HEK293T (cell line): ENCODE data around the gene INPP4B.

Experiments used
- CTCF ChIA-PET: fragments of 350-600 bp; formaldehyde crosslinking; extraction: SDS; loops from one replicate; lab custom pipeline; 2021; ENCODE audit warnings: antibody characterized with exemption, inconsistent platforms; lab: Yijun Ruan, JAX
- POLR2A ChIA-PET: fragments of 350-600 bp; formaldehyde crosslinking; extraction: SDS; loops from one replicate; lab custom pipeline; 2020; ENCODE audit warnings: antibody characterized with exemption, inconsistent platforms; lab: Yijun Ruan, JAX
- DNase-seq: peaks from one replicate; pipeline ENCODE4 v3.0.0; 2012; ENCODE audit warnings: mixed read lengths; ENCODE audit errors: extremely low spot score
- ARNT ChIP-seq: fragments of 450-650 bp; IDR thresholded peaks from 2 replicates; pipeline ENCODE4 v1.6.1; 2017; ENCODE audit warnings: mild to moderate bottlenecking
- BHLHE40 ChIP-seq: fragments of 450-650 bp; IDR thresholded peaks from 2 replicates; pipeline ENCODE4 v1.6.1; 2016; ENCODE audit warnings: mild to moderate bottlenecking, moderate library complexity, borderline replicate concordance
- CTBP1 ChIP-seq: fragments of 450-650 bp; IDR thresholded peaks from 2 replicates; pipeline ENCODE4 v1.6.1; 2016; ENCODE audit warnings: borderline replicate concordance
- ELF4 ChIP-seq: fragments of 450-650 bp; IDR thresholded peaks from 2 replicates; pipeline ENCODE4 v1.6.1; 2017; ENCODE audit warnings: antibody characterized with exemption
- FOXA1 ChIP-seq: fragments of 450-650 bp; IDR thresholded peaks from 2 replicates; pipeline ENCODE4 v1.6.1; 2016; ENCODE audit warnings: mild to moderate bottlenecking
- FOXK2 ChIP-seq: fragments of 450-650 bp; IDR thresholded peaks from 2 replicates; pipeline ENCODE4 v1.6.1; 2016; ENCODE audit warnings: mild to moderate bottlenecking
- FOXM1 ChIP-seq: fragments of 450-650 bp; IDR thresholded peaks from 2 replicates; pipeline ENCODE4 v1.6.1; 2017; ENCODE audit warnings: mild to moderate bottlenecking, borderline replicate concordance
- HDGF ChIP-seq: fragments of 450-650 bp; IDR thresholded peaks from 2 replicates; pipeline ENCODE4 v1.6.1; 2017; ENCODE audit warnings: antibody characterized with exemption, borderline replicate concordance
- L3MBTL2 ChIP-seq: fragments of 450-650 bp; conservative IDR thresholded peaks from 2 replicates; pipeline ENCODE4 v1.6.1; 2016; ENCODE audit warnings: mild to moderate bottlenecking
- LEF1 ChIP-seq: fragments of 450-650 bp; IDR thresholded peaks from 2 replicates; pipeline ENCODE4 v1.6.1; 2017; ENCODE audit warnings: mild to moderate bottlenecking, borderline replicate concordance
- NFRKB ChIP-seq: fragments of 450-650 bp; IDR thresholded peaks from 2 replicates; pipeline ENCODE4 v1.6.1; 2016; ENCODE audit warnings: mild to moderate bottlenecking, moderate library complexity
- PKNOX1 ChIP-seq: fragments of 450-650 bp; IDR thresholded peaks from 2 replicates; pipeline ENCODE4 v1.6.1; 2016
- SP1 ChIP-seq: fragments of 450-650 bp; IDR thresholded peaks from 2 replicates; pipeline ENCODE4 v1.6.1; 2017
- SUZ12 ChIP-seq: fragments of 450-650 bp; IDR thresholded peaks from 2 replicates; pipeline ENCODE4 v1.6.1; 2016; ENCODE audit warnings: mild to moderate bottlenecking
- TARDBP ChIP-seq: fragments of 450-650 bp; IDR thresholded peaks from 2 replicates; pipeline ENCODE4 v1.6.1; 2016
- ZNF384 ChIP-seq: fragments of 450-650 bp; IDR thresholded peaks from 2 replicates; pipeline ENCODE4 v1.6.1; 2016

Gene INPP4B

GRCh38 chr4:142719854-142720541, 126.1 kb downstream of the INPP4B start:
- no peak for DNase-seq
- POLR2A ChIA-PET, result no interaction called here

GRCh38 chr4:142718981-142719380, 127.1 kb downstream of the INPP4B start:
- POLR2A ChIA-PET, result no interaction called here
- TF ChIP-seq ELF4 (no peak), L3MBTL2 (no peak), ZNF384 (no peak), HDGF (no peak)
- CTCF ChIA-PET, result no interaction called here
- no peak for DNase-seq

More at GRCh38 chr4:142719854-142720541, 126.1 kb downstream of the INPP4B start:
- TF ChIP-seq SUZ12 (no peak), NFRKB (no peak), SP1 (no peak), FOXA1 (no peak), ARNT (no peak), TARDBP (no peak), L3MBTL2 (no peak), ELF4 (no peak), BHLHE40 (no peak)
- CTCF ChIA-PET, result interaction anchor here (0.7 to 1.0 kb wide), 4 partner anchors 10 to 438 kb away, joined by 3 to 4 read pairs (median 3); no protein-coding TSS in a partner anchor

GRCh38 chr4:142715727-142716126, 130.4 kb downstream of the INPP4B start:
- no peak for TF ChIP-seq BHLHE40
- TF ChIP-seq CTBP1, result no peak
- no peak for TF ChIP-seq FOXM1
- TF ChIP-seq ARNT, result no peak
- TF ChIP-seq TARDBP, result no peak
- TF ChIP-seq LEF1, result no peak
- TF ChIP-seq L3MBTL2, result no peak
- TF ChIP-seq ZNF384, result no peak
- TF ChIP-seq FOXA1, result no peak
- TF ChIP-seq SUZ12, result no peak
- TF ChIP-seq FOXK2, result no peak
- no peak for TF ChIP-seq NFRKB
- no peak for TF ChIP-seq ELF4
- TF ChIP-seq HDGF, result no peak
- TF ChIP-seq PKNOX1, result no peak
- no peak for TF ChIP-seq SP1
- no peak for DNase-seq
- ChIA-PET POLR2A (no interaction called here), CTCF (interaction anchor here (1.1 to 1.2 kb wide), 2 partner anchors 9 to 19 kb away, joined by 3 to 4 read pairs; no protein-coding TSS in a partner anchor)

- TF ChIP-seq ZNF384 (no peak), TARDBP (no peak), SP1 (no peak)
- CTCF ChIA-PET, result no interaction called here
- POLR2A ChIA-PET, result no interaction called here
- DNase-seq, result no peak
Measured at GRCh38 chr4:142713282-142714030, 132.6 kb downstream of the INPP4B start.

- POLR2A ChIA-PET, result no interaction called here
- TF ChIP-seq NFRKB (no peak), FOXM1 (no peak), ARNT (no peak), CTBP1 (no peak), TARDBP (no peak), L3MBTL2 (no peak), LEF1 (no peak), ELF4 (no peak), HDGF (no peak), BHLHE40 (no peak), SP1 (no peak)
- DNase-seq, result no peak
- CTCF ChIA-PET, result no interaction called here
Measured at GRCh38 chr4:142708231-142708630, 137.9 kb downstream of the INPP4B start.

GRCh38 chr4:142707401-142707800, 138.7 kb downstream of the INPP4B start:
- no peak for DNase-seq
- POLR2A ChIA-PET, result no interaction called here
- TF ChIP-seq FOXK2, result no peak
- no peak for TF ChIP-seq FOXA1
- no peak for TF ChIP-seq SUZ12
- TF ChIP-seq ARNT, result no peak
- TF ChIP-seq HDGF, result no peak
- no peak for TF ChIP-seq FOXM1
- TF ChIP-seq SP1, result no peak
- TF ChIP-seq CTBP1, result no peak
- no peak for TF ChIP-seq PKNOX1
- CTCF ChIA-PET, result no interaction called here

- POLR2A ChIA-PET, result no interaction called here
- no peak for TF ChIP-seq HDGF
- no peak for TF ChIP-seq PKNOX1
- no peak for TF ChIP-seq BHLHE40
- TF ChIP-seq LEF1, result no peak
- no peak for TF ChIP-seq SP1
- no peak for TF ChIP-seq FOXA1
- TF ChIP-seq FOXM1, result no peak
- CTCF ChIA-PET, result interaction anchor here (1.0 kb wide), 1 partner anchor 9 kb away, joined by 3 read pairs; no protein-coding TSS in a partner anchor
- no peak for DNase-seq
Measured at GRCh38 chr4:142706381-142706780, 139.7 kb downstream of the INPP4B start.
